HG03095 (cell line): Measurements from ENCODE around the gene DYNC1LI1.

Experiments used
- ATAC-seq: cut with Tn5 transposase; IDR thresholded peaks from one replicate; pipeline ENCODE4 v1.9.1; 2021; ENCODE audit warnings: moderate library complexity; ENCODE audit not compliant: unreplicated experiment

DYNC1LI1 gene

GRCh38 chr3:32493437-32494414 is 76.9 kb downstream of the DYNC1LI1 start:
- peak; percentile 78 for ATAC-seq

DNA sequence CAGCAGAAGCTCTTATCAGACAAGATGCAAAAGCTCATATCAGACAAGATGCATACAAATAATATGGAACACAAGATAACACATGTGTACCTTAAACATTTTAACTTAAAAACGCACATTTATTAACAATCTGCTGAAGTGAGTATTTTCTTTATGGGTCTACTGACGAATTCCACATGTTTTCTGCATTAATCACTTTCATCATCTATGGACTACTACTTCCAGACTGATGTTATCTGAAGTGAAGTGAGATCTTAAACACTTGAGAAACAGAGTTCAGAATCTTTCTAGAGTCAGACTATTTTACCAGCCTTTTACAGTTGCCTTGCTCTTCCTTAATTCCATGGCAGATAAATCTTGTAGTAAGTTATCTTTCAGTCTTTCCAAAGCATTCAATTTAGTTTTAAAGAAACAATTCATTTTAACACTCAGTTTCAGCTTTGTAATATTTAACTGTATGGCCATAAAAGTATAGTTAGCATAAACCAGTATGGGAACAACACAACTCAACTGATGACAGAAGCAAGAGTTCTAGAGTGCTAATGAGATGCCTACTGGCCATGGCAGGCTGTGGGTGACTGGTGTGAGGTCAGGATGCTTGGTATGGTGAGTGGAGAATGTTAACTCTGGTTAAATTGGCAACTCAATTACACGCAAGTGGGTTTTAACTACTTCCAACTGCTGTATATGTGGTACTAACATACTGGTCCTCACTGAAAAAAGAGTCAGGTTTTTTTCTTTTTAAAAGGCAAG is 77.8 kb downstream of the DYNC1LI1 start:
- no peak for ATAC-seq

- ATAC-seq, result no peak
Observed at GRCh38 chr3:32488474-32489008, 82.1 kb downstream of the DYNC1LI1 start.

- ATAC-seq, result no peak
Observed at GRCh38 chr3:32487781-32488473, 82.7 kb downstream of the DYNC1LI1 start.

DNA sequence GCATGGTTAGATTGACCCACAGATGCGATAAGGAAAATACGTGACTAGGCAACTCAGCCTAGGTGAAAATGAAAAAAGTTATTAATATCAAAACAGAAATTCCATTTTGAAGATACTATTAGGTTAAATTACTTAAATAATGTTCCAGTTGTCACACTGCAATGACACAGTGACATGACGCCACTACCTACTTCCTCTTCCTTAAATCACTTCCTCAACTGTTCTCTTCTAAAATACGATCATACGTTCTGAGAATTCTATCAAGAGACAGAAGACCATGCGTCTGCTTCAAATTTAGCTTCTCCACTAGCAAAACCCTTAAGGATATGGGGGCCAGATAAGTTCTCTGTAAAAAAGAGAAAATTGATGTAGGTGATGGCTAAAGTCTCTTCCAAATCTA is 86.2 kb downstream of the DYNC1LI1 start:
- ATAC-seq, result no peak

GRCh38 chr3:32483772-32484171 is 86.9 kb downstream of the DYNC1LI1 start:
- ATAC-seq, result no peak

DNA sequence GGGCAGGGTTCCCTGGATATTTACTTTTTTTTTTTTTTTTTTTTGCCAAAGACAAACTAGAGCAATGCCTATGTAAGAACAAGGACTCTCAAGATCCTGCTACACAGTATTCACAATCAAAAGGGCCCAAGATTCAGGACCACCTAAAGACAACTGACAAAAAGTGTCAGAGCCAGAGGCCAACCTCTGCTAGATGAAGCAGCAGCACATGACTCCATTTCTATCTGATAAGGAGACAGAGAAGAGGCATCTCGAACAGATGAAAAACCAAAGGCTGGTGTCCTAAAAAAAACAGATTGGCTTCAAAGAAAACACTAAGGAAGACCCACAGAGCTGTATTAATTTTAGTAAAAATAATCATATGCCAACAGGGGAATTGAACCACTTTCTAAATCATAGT is 88.0 kb downstream of the DYNC1LI1 start:
- no peak for ATAC-seq

GRCh38 chr3:32481791-32482631 is 88.6 kb downstream of the DYNC1LI1 start:
- no peak for ATAC-seq

DNA sequence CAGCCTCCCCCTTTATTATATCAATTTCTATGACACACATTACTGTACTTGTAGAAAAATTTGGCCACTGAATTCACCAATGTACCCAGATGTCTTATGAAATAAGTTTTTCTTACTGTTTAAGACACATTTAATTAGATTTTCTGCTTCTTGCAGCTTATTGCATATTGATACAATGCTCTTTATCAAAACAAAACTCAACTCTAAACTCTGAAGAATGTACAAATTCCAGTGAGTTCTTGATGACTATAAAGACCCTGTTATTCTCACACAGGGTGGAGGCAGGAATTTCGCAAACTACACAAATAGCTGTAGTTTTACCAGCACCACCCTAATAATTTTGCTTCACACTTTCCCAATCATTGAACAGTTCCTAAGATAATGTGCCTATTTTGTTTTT is 90.1 kb downstream of the DYNC1LI1 start:
- no peak for ATAC-seq
